ENCODE results near the gene CLEC18C.
"Not testable (repeated sequence)": the region's sequence is repeated elsewhere in the genome, so short reads cannot be mapped to it uniquely, and the experiment has no call there.

CLEC18C gene

GRCh38 chr16:70159355-70160348, 13.9 kb upstream of the CLEC18C start:
- no peak for DNase-seq

GRCh38 chr16:70160388-70160787, 13.2 kb upstream of the CLEC18C start:
- DNase-seq: no peak

GRCh38 chr16:70160821-70161220, 12.8 kb upstream of the CLEC18C start:
- no peak for DNase-seq

GRCh38 chr16:70161350-70161749, 12.2 kb upstream of the CLEC18C start:
- DNase-seq: no peak

- no peak for DNase-seq
These were observed 11.5 kb upstream of the CLEC18C start for GRCh38 chr16:70162041-70162451.

- no peak for DNase-seq
These were observed 10.0 kb upstream of the CLEC18C start for GRCh38 chr16:70163596-70163995.

GRCh38 chr16:70166688-70167087, 6.9 kb upstream of the CLEC18C start:
- DNase-seq: not testable (repeated sequence)

- DNase-seq: not testable (repeated sequence)
These were observed 329 bp downstream of the CLEC18C start for GRCh38 chr16:70173916-70174315.

GRCh38 chr16:70174387-70174932, 873 bp downstream of the CLEC18C start:
- DNase-seq: not testable (repeated sequence)

- not testable (repeated sequence) for DNase-seq
These were observed 14.4 kb downstream of the CLEC18C start for GRCh38 chr16:70187858-70188607.

GRCh38 chr16:70188608-70188915, 15.0 kb downstream of the CLEC18C start:
- not testable (repeated sequence) for DNase-seq

GRCh38 chr16:70190574-70190973, 17.0 kb downstream of the CLEC18C start:
- DNase-seq: not testable (repeated sequence)

GRCh38 chr16:70196683-70197300, 23.2 kb downstream of the CLEC18C start:
- not testable (repeated sequence) for DNase-seq

GRCh38 chr16:70197611-70198010, 24.0 kb downstream of the CLEC18C start:
- not testable (repeated sequence) for DNase-seq

GRCh38 chr16:70198230-70198629, 24.6 kb downstream of the CLEC18C start:
- DNase-seq: not testable (repeated sequence)

GRCh38 chr16:70198666-70199065, 25.1 kb downstream of the CLEC18C start:
- DNase-seq: not testable (repeated sequence)

- DNase-seq: not testable (repeated sequence)
These were observed 25.6 kb downstream of the CLEC18C start for GRCh38 chr16:70199170-70199569.

GRCh38 chr16:70200063-70200462, 26.5 kb downstream of the CLEC18C start:
- DNase-seq: not testable (repeated sequence)

- DNase-seq: not testable (repeated sequence)
These were observed 29.9 kb downstream of the CLEC18C start for GRCh38 chr16:70203508-70203907.

GRCh38 chr16:70204010-70204409, 30.4 kb downstream of the CLEC18C start:
- not testable (repeated sequence) for DNase-seq

GRCh38 chr16:70204668-70205405, 31.2 kb downstream of the CLEC18C start:
- DNase-seq: not testable (repeated sequence)

GRCh38 chr16:70206382-70206781, 32.8 kb downstream of the CLEC18C start:
- not testable (repeated sequence) for DNase-seq
